ENCODE measurements around the gene UNC13D. TPM values are rescaled to one million over a fixed set of nuclear protein-coding genes. Genes with fewer than 3 reads are reported as not detected.
A peak's percentile ranks its signal among the peaks of the same experiment; 100 is the strongest.

UNC13D gene
- total and polyA plus RNA-seq, 8 donors, result 4.7 to 29.0 (median 12.6) TPM

DNA sequence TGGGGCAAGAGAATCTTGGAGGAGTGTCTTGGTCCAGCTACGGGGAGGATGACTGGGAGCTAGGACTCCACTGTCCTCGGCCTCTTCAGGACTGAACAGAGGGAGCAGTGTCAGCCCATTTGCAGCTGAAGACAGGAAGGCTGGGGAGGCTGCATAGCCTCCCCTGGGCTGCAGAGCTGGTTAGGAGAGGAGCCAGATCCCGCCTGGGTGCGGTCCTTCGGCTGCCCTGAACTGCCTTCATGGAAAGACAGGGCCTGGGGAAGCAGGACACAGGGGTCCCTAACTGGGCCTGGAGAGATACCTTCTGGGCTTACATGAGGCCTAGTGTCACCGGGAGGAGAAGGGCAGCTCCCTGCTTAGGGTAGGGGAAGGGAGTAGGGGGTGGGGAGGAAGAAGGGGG lies 26.6 kb downstream of the UNC13D start:
- Histone ChIP-seq H3K9me3 (no peaks in the 10 kb centered on the region), H3K4me3 (no peak overlapping the region), H3K4me1 (peaks cover 6 to 8% (median 7%) of the 10 kb centered on the region in 3 donors), H3K27ac (no peak overlapping the region), H3K27me3 (no peaks in the 10 kb centered on the region), H3K36me3 (peaks cover 9 to 71% (median 24%) of the 10 kb centered on the region in 3 donors)
- no peak for ATAC-seq
- DNase-seq, result peak in 1 of 6 donors; percentile 52
- WGBS, 2 donors, result 94 to 96% methylated on average over 6 of the region's 6 CpGs
- FAIRE-seq, result no peak
- intact Hi-C loops (cut with DNase I), result no loop called here
- no peak for TF ChIP-seq CTCF (IDR thresholded peaks at IDR 0.05)

DNA sequence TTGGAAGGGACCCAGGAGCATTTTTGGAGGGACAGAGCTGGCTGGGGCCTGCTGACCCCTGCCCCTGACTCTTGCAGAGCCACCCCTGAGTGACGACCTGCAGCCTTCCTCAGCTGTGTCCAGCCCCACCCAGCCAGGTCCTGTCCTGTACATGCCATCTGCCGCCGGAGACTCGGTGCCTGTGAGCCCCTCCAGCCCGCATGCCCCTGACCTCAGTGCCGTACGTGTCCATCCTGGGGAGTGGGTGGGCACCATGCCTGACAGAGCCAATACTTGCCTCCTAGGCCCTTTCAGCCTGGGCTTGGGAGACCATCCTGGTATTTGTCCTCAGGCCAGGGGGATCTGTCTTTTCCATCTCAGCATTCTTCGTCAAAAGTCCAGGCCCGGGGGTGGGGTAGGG lies 27.5 kb downstream of the UNC13D start:
- TF ChIP-seq CTCF (IDR thresholded peaks at IDR 0.05), result no peak
- FAIRE-seq, result no peak
- ATAC-seq, result no peak
- H3K4me1 ChIP-seq, result no peaks in the 10 kb centered on the region
- no peaks in the 10 kb centered on the region for H3K27me3 ChIP-seq
- H3K4me3 ChIP-seq, result no peak overlapping the region
- 86 to 94% methylated on average over 9 of the region's 9 CpGs for WGBS, 2 donors
- intact Hi-C loops (cut with DNase I), result no loop called here
- peaks cover 9 to 79% (median 33%) of the 10 kb centered on the region in 3 donors for H3K36me3 ChIP-seq
- H3K27ac ChIP-seq, result no peak overlapping the region
- DNase-seq, result peak in 2 of 6 donors; percentile 15 to 76
- no peaks in the 10 kb centered on the region for H3K9me3 ChIP-seq

DNA sequence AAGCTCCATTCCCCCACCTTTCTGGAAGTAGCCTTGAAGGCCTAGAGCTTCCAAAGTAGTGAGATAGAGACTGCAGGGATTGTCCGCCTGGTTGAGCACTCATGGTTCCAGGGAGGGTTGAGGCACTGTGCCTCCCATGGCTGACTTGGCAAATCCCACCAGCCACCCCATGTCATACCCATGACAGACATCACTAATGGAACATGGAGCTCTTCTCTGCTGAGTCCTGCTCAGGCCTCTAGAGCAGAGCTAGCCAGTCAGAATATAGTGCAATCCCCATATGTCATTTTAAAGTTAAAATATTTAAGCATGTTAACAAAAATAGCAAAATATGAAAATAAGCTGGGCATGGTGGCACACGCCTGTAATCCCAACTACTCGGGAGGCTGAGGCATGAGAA lies 28.8 kb downstream of the UNC13D start:
- no peak for TF ChIP-seq CTCF (IDR thresholded peaks at IDR 0.05)

DNA sequence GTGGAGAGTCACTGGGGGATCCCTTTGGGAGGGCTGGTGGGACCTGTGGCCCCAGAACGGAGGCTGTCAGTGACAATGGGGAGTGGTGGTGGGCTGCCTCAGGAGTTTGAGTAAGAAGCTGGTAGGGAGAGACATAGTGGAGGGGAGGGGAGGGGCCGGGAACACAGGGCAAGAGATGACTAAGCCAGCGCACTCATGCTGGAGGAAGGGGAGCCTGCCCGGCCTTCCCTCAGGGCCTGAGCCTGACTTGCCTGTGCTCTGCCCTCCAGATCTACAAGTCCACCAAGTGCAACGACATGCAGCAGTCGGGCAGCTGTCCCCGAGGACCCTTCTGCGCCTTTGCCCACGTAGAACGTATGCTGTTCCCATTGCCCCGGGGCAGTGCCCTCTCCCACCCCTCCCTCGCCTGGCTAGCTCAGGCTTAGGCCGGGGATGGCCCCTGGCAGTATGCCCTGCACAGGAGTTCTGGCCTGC lies 29.3 kb downstream of the UNC13D start:
- H3K4me3 ChIP-seq, result no peak overlapping the region
- TF ChIP-seq CTCF (IDR thresholded peaks at IDR 0.05), result no peak
- intact Hi-C loops (cut with DNase I), result no loop called here
- no peaks in the 10 kb centered on the region for H3K27me3 ChIP-seq
- H3K27ac ChIP-seq, result no peak overlapping the region
- H3K36me3 ChIP-seq, result peaks cover 9 to 81% (median 28%) of the 10 kb centered on the region in 3 donors
- DNase-seq (peak in 2 of 6 donors; percentile 17 to 60), FAIRE-seq (no peak), ATAC-seq (no peak)
- H3K9me3 ChIP-seq, result no peaks in the 10 kb centered on the region
- H3K4me1 ChIP-seq, result no peaks in the 10 kb centered on the region
- 93 to 97% methylated on average over 11 to 13 of the region's 13 CpGs for WGBS, 2 donors

More for the DNA sequence above, 28.8 kb downstream of the UNC13D start:
- no peak overlapping the region for H3K27ac ChIP-seq
- no peak overlapping the region for H3K4me3 ChIP-seq
- FAIRE-seq (no peak), DNase-seq (no peak), ATAC-seq (no peak)
- intact Hi-C loops (cut with DNase I), result no loop called here
- H3K27me3 ChIP-seq, result no peaks in the 10 kb centered on the region
- H3K9me3 ChIP-seq, result no peaks in the 10 kb centered on the region
- WGBS, 2 donors, result 93 to 97% methylated on average over 3 of the region's 3 CpGs
- no peaks in the 10 kb centered on the region for H3K4me1 ChIP-seq
- H3K36me3 ChIP-seq, result peaks cover 9 to 81% (median 32%) of the 10 kb centered on the region in 3 donors

GRCh38 chr17:75814021-75814395 lies 30.2 kb downstream of the UNC13D start:
- Histone ChIP-seq H3K27ac (no peak overlapping the region), H3K4me3 (no peak overlapping the region), H3K9me3 (no peaks in the 10 kb centered on the region), H3K36me3 (peaks cover 9 to 76% (median 23%) of the 10 kb centered on the region in 3 donors), H3K4me1 (no peaks in the 10 kb centered on the region), H3K27me3 (no peaks in the 10 kb centered on the region)
- ATAC-seq, result no peak
- no peak for TF ChIP-seq CTCF (IDR thresholded peaks at IDR 0.05)
- intact Hi-C loops (cut with DNase I), result no loop called here
- peak in 1 of 6 donors; percentile 25 for DNase-seq
- 87 to 95% methylated on average over 6 of the region's 6 CpGs for WGBS, 2 donors
- no peak for FAIRE-seq

All from pancreas (tissue), 10 donors.